OCI-LY7 (cell line): ENCODE data around the gene ADGRD1. TPM values are rescaled to one million over a fixed set of nuclear protein-coding genes. Genes with fewer than 3 reads are reported as not detected.

Experiments
- BruUV-seq: library from RNA; stranded (reverse); fragments of 400-500 nt; replicated peaks from 2 replicates; lab custom pipeline; 2021; lab: Mats Ljungman, UMichigan
- CTCF ChIA-PET: fragments of 300-600 bp; sonication (Branson Sonifier 250); formaldehyde crosslinking; loops from one replicate; lab custom pipeline; 2022; ENCODE audit warnings: antibody characterized with exemption; ENCODE audit not compliant: unreplicated experiment; lab: Charles Lee
- POLR2A ChIA-PET: fragments of 300-600 bp; sonication (Branson Sonifier 250); formaldehyde crosslinking; loops from one replicate; lab custom pipeline; 2022; ENCODE audit warnings: antibody characterized with exemption; lab: Charles Lee
- DNase-seq: peaks from one replicate; pipeline ENCODE4 v3.0.0-alpha.2; 2015; ENCODE audit warnings: low spot score
- H2AFZ ChIP-seq: fragments of 200-600 bp; sonication (generic), shearing (Covaris generic); 2 replicates; pipeline ENCODE4 v1.6.1; 2014; ENCODE audit warnings: mild to moderate bottlenecking, antibody characterized with exemption, low read length, moderate library complexity
- H3K27ac ChIP-seq: fragments of 200-600 bp; sonication (generic); 2 replicates; pipeline ENCODE4 v1.5.1; 2014; ENCODE audit warnings: mixed run types, low read depth, mild to moderate bottlenecking, moderate library complexity, low read length, inconsistent platforms; ENCODE audit not compliant: poor library complexity, severe bottlenecking
- H3K36me3 ChIP-seq: fragments of 200-600 bp; sonication (generic); 2 replicates; pipeline ENCODE4 v1.6.1; 2014; ENCODE audit warnings: mild to moderate bottlenecking, antibody characterized with exemption, low read length, moderate library complexity, mixed read lengths; ENCODE audit not compliant: insufficient read depth
- H3K4me1 ChIP-seq: fragments of 200-600 bp; sonication (generic); 2 replicates; pipeline ENCODE4 v1.5.1; 2014; ENCODE audit warnings: mild to moderate bottlenecking, low read length; ENCODE audit not compliant: insufficient read depth, poor library complexity, severe bottlenecking
- H3K4me2 ChIP-seq: fragments of 200-600 bp; sonication (generic); 2 replicates; pipeline ENCODE4 v1.6.1; 2014; ENCODE audit warnings: mild to moderate bottlenecking, low read length
- H3K4me3 ChIP-seq: fragments of 200-600 bp; sonication (generic); 2 replicates; pipeline ENCODE4 v1.5.1; 2014; ENCODE audit warnings: mild to moderate bottlenecking, low read depth, low read length; ENCODE audit not compliant: poor library complexity, severe bottlenecking
- H3K79me2 ChIP-seq: fragments of 200-600 bp; sonication (generic); 2 replicates; pipeline ENCODE4 v1.6.1; 2016; ENCODE audit warnings: low read depth, mild to moderate bottlenecking, low read length, moderate library complexity, mixed read lengths; ENCODE audit not compliant: insufficient read depth
- H3K9me2 ChIP-seq: fragments of 200-600 bp; sonication (generic); 2 replicates; pipeline ENCODE4 v1.6.1; 2016; ENCODE audit warnings: mild to moderate bottlenecking, low read length, mixed read lengths; ENCODE audit not compliant: insufficient read depth
- H3K9me3 ChIP-seq: fragments of 200-600 bp; sonication (generic); 2 replicates; pipeline ENCODE4 v1.6.1; 2014; ENCODE audit warnings: mild to moderate bottlenecking, mixed run types, low read length, mixed read lengths
- H4K20me1 ChIP-seq: fragments of 200-600 bp; sonication (generic); 2 replicates; pipeline ENCODE4 v1.6.1; 2014; ENCODE audit warnings: mild to moderate bottlenecking, antibody characterized with exemption, low read length, moderate library complexity, mixed read lengths; ENCODE audit not compliant: insufficient read depth
- EZH2phosphoT487 ChIP-seq: fragments of 200-600 bp; sonication (generic); IDR thresholded peaks from 2 replicates; pipeline ENCODE4 v1.6.1; 2018; ENCODE audit warnings: low read depth, borderline replicate concordance, mild to moderate bottlenecking, mixed run types, antibody characterized with exemption, low read length, moderate library complexity, mixed read lengths
- intact Hi-C: fragments of 100-400 bp; cut with micrococcal nuclease; formaldehyde crosslinking; loops from one replicate; pipeline ENCODE4 v1.10.0; 2022; ENCODE audit not compliant: unreplicated experiment
- total RNA-seq, 2 experiments: library from RNA; depleted of rRNA in 1 of 2; stranded (reverse); fragments of >200 nt in 1 of 2; shearing (Covaris generic) in 1 of 2; gene quantifications; 2 replicates each; pipeline ENCODE4 v1.2.3, GENCODE V29; 2014 to 2022
- TF ChIP-seq, protein P1 (sequence below): fragments of 200-600 bp; sonication (generic); conservative IDR thresholded peaks from 2 replicates; pipeline ENCODE4 v1.5.1; 2014; ENCODE audit warnings: mild to moderate bottlenecking, antibody characterized with exemption, low read length, moderate library complexity, mixed read lengths

The ADGRD1 gene
- total RNA-seq, 2 experiments from 2014 or later = 1.0 to 1.7 TPM

GRCh38 chr12:131133015-131133905 lies 179.6 kb downstream of the ADGRD1 start:
- Histone ChIP-seq H3K4me1 (no peaks in the 10 kb centered on the region), H2AFZ (no peak overlapping the region), H4K20me1 (no peaks in the 10 kb centered on the region), H3K36me3 (no peaks in the 10 kb centered on the region), H3K79me2 (no peaks in the 10 kb centered on the region), H3K9me3 (no peaks in the 10 kb centered on the region), H3K4me3 (no peak overlapping the region), H3K27ac (no peak overlapping the region), H3K9me2 (no peaks in the 10 kb centered on the region), H3K4me2 (no peak overlapping the region)
- no peak for DNase-seq
- no TSS peak for BruUV-seq
- POLR2A ChIA-PET = interaction anchor here (1.4 kb wide), 1 partner anchor 262 kb away, joined by 5 read pairs; no protein-coding TSS in a partner anchor
- CTCF ChIA-PET = interaction anchor here (1.7 kb wide), 1 partner anchor 217 kb away, joined by 11 read pairs; no protein-coding TSS in a partner anchor
- TF ChIP-seq, protein P1, sequence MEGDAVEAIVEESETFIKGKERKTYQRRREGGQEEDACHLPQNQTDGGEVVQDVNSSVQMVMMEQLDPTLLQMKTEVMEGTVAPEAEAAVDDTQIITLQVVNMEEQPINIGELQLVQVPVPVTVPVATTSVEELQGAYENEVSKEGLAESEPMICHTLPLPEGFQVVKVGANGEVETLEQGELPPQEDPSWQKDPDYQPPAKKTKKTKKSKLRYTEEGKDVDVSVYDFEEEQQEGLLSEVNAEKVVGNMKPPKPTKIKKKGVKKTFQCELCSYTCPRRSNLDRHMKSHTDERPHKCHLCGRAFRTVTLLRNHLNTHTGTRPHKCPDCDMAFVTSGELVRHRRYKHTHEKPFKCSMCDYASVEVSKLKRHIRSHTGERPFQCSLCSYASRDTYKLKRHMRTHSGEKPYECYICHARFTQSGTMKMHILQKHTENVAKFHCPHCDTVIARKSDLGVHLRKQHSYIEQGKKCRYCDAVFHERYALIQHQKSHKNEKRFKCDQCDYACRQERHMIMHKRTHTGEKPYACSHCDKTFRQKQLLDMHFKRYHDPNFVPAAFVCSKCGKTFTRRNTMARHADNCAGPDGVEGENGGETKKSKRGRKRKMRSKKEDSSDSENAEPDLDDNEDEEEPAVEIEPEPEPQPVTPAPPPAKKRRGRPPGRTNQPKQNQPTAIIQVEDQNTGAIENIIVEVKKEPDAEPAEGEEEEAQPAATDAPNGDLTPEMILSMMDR = no peak
- TF ChIP-seq EZH2phosphoT487 = no peak
- intact Hi-C loops = loop anchor here (2.0 to 10.0 kb wide), 3 partner anchors 28 to 371 kb away; no protein-coding TSS in a partner anchor

GRCh38 chr12:131133994-131134393 lies 180.3 kb downstream of the ADGRD1 start:
- no peaks in the 10 kb centered on the region for H3K9me2 ChIP-seq
- no peaks in the 10 kb centered on the region for H3K9me3 ChIP-seq
- POLR2A ChIA-PET = no interaction called here
- H4K20me1 ChIP-seq = no peaks in the 10 kb centered on the region
- H2AFZ ChIP-seq = no peak overlapping the region
- no peak for DNase-seq
- no peaks in the 10 kb centered on the region for H3K79me2 ChIP-seq
- H3K4me1 ChIP-seq = no peaks in the 10 kb centered on the region
- BruUV-seq = no TSS peak
- intact Hi-C loops = loop anchor here (2.0 to 10.0 kb wide), 3 partner anchors 29 to 372 kb away; no protein-coding TSS in a partner anchor
- TF ChIP-seq, protein P1 = no peak
- TF ChIP-seq EZH2phosphoT487 = no peak
- no peak overlapping the region for H3K4me2 ChIP-seq
- CTCF ChIA-PET = no interaction called here
- H3K36me3 ChIP-seq = no peaks in the 10 kb centered on the region
- H3K27ac ChIP-seq = no peak overlapping the region
- no peak overlapping the region for H3K4me3 ChIP-seq
